SKM-1 treated with dmso at 0.1 percent for 144 hours (cell line): ENCODE measurements around the gene FBXW2.
A peak's percentile ranks its signal among the peaks of the same experiment; 100 is the strongest.

Experiments
- DNase-seq: peaks from one replicate; lab custom pipeline; 2025; ENCODE audit not compliant: unreplicated experiment; lab: John Stamatoyannopoulos, UW

FBXW2 gene

DNA sequence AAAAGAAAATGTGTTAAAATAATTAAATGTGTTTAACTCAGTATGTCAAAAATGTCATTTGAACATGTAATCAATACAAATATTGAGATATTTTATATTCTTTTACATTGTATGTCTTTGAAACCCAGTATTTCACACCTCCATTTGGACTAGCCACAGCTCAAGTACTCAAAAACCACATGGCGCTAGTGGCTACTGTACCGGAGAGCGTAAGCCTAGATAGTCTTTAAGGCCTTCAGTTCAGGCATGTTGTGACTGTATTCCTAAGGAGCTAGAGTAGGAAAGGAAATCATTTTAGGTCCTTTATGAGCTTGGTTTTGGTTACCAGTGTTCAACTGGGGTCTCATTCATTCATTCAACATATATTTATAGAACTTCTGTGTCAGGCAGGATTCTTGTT lies 12.8 kb downstream of the FBXW2 start:
- no peak for DNase-seq

DNA sequence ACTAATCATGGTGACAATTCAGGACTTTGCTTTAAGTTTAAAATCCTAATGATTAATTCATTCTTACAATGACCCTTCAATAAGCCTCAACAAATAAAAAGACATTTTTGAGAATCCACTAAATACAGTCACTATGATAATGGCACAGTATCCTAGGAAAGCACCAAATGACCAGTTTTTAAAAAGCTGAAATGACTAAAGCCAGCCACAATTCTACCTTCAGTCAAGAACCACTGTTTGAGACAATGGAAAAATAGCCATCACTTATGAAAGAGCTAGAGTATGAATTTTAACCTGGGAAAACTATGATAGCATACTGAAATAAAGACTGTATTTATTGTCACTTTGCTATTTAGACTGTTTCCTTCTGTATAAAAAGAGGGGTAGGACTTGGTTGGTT lies 14.0 kb downstream of the FBXW2 start:
- DNase-seq: no peak

DNA sequence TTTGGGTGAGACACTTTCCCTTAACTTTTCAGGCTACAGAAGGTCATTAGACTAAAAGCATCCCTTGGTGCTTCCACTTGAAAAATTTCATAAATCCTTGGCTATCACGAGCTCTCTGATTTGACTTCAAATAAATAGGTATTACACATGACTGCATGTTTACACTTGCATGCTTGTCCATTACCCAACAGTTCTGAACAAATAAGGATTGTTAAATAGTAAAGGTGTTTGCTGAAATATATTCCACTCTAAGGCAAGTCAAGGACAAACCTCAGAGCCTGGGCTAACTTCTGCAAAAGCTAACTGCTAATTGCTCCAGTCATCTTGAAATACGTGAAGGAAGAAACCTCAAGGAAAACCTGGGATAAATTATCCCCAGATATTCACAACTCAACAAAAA lies 14.5 kb downstream of the FBXW2 start:
- DNase-seq: no peak

DNA sequence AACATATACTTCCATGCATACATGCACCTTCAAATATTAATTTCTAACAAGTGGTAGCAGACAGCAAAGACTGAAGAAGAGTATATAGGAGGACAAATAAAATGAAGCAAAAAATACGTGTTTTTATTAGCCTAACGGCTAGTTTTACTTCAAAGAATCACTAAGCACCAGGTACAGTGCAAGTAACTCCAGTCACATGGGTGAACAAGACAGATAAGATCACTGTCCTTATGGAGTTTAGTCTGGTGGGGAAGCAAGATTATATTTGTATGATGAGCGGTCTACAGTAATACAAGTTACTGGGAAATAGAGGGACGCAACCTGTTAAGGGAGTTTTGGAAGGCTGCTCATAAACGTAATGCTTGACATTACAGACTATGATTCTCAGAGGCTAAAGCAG lies 16.0 kb downstream of the FBXW2 start:
- no peak for DNase-seq

DNA sequence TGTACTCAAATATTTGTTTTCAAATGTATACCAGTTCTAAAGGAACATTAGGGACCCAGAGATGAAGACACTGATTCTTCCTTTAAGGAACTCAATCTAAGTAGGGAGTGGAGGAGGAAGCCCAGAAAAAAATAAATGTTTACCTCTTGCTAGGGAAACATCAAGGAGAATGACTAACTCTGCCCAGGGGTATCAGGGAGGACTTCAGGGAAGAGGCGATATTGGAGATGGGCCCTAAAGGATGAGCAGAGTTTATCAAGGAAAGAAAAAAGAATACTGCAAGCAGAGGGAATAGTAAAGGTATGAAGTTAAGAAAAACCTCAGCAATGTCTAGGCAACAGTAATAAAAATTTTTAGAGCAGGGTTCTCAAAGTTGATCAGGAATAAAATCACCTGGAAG lies 16.4 kb downstream of the FBXW2 start:
- no peak for DNase-seq

DNA sequence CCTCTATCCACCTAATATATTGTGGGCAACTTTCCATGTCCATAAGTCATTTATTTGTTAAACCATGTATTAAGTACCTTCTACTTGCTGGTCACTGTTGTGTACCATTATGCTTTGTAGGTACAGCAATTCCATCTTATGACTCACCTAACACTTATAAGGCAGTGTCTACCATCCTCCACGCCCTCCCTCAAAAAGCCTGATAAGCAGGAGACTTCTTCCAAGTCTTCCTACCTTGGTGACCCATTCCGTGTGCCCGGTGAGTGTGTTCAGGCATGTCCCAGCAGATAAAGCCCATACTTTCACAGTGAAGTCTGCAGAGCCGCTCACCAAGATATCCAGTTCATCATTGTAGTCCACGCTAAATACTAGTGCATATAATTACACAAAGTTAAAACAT lies 17.4 kb downstream of the FBXW2 start:
- DNase-seq: no peak

DNA sequence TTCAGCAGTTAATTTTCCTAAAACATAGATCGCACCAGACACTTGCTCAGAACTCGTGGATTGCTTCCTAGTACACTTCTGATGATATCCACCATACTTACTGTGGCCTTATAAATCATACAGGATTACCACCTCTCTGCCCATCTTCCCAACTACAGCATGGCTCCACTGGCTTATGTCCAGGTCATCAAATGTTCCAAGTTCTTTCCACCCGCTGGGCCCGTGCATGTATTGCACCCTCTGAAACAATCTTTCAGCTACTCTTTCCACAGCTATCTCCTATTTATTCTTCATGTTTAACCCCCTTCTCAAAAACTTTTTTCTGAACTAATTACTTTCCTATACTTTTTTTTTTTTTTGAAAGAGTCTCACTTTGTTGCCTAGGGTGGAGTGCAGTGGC lies 18.5 kb downstream of the FBXW2 start:
- DNase-seq: no peak

DNA sequence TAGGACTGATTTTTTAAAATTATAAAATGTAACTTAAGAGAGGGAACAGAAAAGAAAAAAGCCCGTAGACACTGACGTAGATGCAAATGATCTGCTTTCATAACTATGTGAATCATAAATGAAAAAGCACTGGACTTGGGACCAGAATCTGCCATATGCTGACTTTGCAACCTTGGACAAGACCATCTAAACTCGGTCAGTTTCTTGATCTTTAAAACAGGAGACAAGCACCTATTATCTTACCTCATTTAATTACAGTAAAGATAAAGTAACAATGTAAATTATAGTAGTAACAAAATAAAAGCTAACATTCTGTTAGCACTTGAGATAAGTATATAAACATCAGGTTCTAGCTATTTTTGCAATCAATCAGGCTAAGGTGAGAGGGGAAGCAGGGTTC lies 20.0 kb downstream of the FBXW2 start:
- no peak for DNase-seq

DNA sequence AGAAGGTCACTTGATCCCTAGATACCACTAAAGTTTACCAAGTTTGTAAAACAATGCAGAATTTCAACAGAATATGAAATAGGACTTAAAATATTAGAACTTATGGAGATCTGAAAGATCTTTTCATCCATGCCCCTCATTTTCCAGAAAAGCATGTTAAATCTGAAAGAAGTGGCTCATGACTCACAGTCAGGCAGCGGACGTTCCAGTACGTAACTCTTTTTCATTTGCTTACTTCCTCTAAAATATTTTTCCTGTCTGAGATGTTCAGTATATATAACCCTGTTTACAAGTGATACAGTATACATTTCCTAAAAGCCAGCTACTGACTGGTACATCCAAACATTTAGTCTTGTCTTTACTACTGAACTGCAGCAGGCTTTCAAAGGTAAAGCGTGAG lies 22.3 kb downstream of the FBXW2 start:
- no peak for DNase-seq

DNA sequence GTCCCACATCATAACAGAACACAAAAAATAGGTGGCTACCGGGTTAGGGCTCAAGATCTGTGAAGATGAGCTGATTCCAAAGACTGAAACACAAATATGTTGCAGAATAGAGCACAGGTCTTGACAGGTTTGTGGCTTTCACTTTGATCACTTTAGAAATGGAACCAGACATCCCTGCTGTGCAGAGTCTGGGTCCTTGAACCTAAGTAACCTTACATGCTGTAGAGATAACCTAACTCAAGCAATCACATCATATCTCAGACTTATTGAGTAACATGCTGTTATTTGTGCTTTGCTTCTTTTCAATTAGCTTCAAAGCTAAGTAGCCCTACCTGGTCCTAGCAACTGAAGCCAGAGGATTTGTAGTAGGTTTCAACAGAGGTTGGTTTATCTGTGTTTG lies 24.3 kb downstream of the FBXW2 start:
- no peak for DNase-seq

DNA sequence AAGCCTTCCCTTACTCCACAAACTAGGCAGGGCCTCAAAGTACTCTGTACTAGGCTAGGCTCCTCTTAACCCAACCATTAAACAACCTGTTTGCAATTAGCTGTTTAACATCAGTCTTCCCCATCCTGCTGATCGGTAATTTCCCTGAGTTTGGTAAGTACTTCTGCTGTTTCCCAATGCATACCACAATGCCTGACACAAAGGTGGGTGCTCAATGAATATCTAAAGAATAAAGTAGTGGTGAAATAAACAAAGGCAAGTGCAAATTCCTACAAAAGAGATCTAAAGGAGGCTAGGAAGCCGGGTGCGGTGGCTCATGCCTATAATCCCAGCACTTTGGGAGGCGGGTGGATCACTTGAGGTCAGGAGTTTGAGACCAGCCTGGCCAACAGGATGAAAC lies 25.0 kb downstream of the FBXW2 start:
- no peak for DNase-seq

DNA sequence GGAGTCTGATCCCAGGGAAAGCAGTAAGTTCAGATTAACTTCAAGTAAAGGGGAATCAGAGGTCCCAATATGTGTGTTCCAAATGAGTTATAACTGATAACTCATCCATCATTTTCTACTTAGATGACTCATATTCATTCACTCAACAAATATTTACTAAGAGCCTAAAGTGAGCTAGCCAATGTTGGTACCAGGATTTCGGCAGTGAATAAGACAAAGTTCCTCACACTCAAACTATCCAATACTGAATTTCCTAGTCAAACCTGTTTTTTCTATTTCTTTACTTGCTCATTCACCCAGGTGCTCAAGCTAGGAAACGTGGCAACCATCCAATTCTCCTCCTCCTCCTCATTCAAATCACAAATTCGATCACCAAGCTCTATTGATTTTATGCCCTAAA lies 25.8 kb downstream of the FBXW2 start:
- DNase-seq: no peak

DNA sequence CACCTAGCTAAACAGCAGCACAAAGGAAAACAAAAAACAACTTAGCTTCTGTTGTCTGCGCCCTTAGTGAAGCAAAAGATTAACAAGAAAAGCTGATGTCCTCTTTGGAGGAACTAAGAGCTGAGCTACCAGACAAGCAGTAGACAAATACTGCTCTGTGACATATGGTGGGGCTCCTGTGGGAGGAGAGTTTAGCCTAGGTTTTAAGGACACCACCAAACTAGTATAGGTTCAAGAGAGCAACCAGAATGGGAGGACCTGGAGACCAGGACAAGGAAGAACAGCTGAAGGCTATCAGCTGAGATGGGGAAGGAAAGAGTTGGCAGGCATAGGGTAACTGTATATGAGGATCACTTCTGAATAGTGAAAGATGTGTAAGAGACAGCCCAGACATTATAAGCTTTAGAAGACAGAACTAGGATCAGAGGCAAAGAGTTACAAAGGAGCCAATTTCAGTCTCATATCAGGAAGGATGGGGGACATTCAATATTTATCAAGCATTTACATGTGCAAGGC lies 27.2 kb downstream of the FBXW2 start:
- no peak for DNase-seq

DNA sequence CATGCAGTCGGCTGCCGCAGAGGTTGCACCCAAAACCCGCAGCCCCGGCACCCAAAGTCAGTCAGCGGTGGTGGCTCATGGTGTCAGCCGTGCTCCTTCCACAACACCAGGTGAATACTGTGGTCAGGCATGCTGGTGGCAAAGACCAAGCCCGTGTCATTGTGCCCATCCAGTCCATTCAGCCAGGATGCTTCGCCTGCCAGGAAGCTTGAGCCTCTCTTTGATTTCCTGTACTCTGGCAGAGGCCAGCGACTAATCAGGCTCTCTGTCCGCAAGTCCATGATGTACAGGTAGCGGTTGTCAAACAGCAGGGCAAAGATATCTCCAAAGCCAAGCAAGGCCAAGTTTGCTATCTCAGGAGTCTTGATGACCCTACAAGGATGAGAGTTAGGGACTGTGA lies 28.7 kb downstream of the FBXW2 start:
- DNase-seq: no peak

DNA sequence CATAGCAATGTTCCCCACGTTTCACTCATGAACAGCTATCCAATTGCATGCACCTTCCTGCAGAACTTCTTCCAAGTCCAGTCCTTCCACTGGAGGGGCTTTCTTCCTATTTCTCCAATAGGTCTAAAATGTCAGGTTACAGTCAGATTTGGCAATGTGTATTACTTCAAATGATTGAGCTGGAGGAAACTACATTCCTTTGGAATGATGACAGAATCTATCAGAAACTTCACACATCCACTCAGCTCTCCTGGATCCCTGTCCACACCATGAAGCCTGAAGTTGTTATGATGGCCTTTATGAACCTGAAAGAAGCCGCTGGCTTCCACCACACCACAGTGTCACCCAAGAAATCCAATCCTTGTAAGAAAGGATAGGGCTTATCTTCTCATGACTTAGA lies 32.2 kb downstream of the FBXW2 start:
- DNase-seq: no peak

DNA sequence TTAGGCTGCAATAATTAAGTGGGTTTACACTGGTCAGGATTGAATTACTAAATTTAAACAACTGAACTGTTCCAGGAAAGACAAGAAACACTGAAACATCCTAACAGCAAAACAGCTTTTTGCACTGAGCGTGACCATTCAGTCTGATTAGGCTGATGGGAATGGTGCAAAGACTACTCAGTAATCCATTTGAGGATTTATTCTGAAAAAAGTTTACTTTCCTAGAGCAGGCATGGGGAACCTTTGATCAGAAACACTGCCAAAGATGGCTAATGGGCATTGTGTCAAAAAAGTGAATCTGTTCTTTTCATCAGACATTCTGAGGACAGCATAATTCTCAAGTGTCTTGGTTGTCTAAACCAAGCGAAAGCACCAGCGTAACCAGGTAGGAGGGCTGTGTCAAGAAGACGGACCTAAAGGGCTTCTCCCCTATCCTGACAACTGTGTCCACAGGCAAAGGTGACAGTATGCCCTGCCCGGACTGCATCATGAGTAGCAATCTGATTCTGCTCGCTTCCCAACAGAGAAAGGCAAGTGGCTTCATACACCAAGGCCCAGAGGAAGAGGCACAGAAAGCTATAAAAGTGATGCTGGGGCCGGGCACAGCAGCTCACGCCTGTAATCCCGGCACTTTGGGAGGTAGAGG lies 33.3 kb downstream of the FBXW2 start:
- DNase-seq: no peak

DNA sequence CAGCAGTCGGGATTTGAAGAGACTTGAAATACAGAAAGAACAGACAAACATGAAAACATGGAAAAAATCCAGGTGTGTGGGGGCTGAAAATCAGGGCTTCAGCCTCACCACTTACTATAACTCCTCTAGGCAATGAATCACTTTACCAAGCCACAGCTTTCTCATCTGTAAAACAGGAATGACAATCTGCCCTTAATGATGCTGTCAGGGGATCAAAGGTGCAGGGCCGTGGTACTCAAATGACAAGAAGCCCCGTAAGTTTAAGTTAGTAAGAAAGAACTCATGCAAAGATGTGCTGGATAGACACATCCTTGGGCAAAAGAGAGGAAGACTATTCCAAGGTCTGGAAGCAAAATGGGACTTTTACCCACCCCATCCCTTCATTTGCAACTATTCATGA lies 34.7 kb downstream of the FBXW2 start:
- no peak for DNase-seq

DNA sequence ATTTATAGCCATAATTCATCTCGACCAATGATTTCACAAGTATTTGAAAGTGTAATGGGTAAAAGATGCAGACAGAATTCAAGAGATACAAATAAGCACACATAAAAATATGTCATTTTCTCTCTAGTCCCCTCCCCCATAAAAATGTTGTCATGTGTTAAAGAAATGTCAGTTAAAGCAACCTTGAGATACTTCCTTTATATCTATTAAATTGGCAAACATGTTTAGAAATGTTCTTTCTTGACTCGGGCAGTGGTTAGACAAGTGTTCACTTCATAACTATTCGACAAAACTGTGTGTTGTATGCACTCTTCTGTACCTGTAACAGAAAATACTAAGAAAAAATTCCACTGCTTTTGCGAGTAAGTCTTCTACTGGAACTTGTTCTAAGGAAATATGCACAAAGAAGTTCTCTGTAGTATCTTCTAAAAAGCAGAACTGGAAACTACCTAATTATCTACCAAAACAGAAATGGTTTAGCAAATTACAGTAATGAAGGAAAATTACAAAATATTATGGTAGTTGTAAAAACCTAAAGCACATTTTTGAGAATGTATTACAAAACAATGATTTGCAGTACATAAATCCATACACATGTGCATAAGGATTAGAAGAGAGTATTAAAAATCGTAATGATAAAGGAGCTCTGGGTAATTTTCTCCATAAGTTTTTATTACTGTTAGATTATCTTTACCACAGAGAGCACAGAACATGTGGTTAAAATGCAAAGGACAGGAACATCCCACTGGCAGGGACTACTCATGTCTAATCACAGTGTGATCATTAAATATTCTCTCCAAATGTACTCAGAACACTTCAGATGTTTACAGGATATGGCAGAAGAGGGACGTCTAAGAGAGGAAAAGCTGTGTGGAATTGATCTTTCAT lies 35.9 kb downstream of the FBXW2 start:
- DNase-seq: no peak

DNA sequence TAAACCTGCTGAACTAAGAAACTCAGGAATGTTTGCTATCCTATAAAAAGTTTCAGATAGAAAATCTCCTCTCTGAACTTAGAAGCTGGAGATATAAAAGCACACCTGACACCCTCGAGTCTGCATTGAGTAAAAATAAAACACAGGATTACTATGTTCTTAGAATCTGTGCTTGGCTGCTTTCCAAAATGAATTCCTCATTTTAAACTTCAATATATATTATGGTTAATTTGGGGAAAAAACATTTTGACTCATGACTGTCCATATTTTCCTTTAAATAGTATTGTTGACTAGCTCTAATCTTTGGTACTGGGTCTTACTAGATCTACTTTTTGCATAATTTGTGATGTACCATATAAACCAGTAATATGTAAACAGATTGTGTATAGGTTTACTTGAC lies 36.7 kb downstream of the FBXW2 start:
- no peak for DNase-seq

DNA sequence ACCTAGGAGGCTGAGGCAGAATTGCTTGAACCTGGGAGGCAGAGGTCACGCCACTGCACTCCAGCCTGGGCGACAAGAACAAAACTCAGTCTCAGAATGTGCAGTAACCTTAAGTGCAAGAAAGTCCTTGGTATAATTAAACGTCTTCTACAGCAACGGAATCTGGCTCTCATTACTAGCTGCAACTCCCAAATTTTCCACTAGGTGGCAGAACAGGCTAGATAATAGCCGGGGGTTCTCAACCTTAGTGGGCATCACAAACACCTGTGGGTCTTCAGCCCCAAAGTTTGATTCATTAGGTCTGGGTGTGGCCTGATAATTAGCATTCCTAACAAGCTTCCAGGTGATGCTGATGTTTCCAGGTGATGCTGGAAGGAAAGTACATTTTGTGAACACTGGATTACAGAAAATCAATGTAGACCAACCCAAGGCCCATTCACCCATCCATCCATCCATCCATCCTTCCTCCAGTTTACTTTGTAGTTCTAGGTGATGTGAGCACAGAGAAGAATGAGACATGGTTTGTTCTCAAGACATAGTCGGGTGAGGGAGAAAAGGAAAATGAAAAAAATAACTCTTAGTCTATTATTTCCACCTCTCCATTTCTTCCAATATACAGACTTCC lies 37.3 kb downstream of the FBXW2 start:
- peak; percentile 39 for DNase-seq

DNA sequence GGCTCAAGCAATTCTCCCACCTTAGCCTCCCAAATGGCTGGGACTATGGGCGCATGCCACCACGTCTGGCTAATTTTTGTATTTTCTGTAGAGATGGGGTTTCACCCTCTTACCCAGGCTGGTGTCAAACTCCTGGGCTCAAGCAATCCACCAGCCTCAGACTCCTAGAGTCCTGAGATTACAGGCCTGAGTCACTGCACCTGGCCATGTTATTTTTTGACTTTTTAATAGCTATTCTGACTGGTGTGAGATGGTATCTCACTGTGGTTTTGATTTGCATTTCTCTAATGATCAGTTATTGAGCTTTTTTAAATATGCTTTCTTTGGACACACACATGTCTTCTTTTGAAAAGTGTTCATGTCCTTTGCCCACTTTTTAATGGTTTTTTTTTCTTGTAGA lies 38.2 kb downstream of the FBXW2 start:
- no peak for DNase-seq

DNA sequence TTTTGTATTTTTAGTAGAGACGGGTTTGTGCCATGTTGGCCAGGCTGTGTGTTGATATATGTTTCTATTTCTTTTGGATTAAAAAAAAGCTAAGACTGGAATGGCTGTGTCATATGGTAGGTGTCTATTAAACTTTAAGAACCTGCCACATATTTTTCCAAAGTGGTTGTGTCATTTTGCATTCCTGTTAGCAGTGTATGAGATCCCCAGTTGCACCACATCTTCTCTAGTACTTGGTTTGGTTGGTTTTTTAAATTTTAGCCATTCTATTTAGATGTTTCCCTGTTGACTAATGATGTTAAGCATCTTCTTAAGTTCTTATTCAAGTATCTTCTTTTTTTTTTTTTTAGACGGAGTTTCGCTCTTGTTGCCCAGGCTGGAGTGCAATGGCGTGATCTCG lies 42.8 kb downstream of the FBXW2 start:
- no peak for DNase-seq
